ENCODE measurements around the gene HIVEP1.
"Not testable (repeated sequence)": the region's sequence is repeated elsewhere in the genome, so short reads cannot be mapped to it uniquely, and the experiment has no call there.

The HIVEP1 gene

GRCh38 chr6:12088531-12088930 is 76.4 kb downstream of the HIVEP1 start:
- DNase-seq = no peak

- DNase-seq = no peak
Measured at GRCh38 chr6:12090714-12091113, 78.6 kb downstream of the HIVEP1 start.

- DNase-seq = no peak
Measured at GRCh38 chr6:12092762-12093161, 80.7 kb downstream of the HIVEP1 start.

GRCh38 chr6:12094689-12095088 is 82.6 kb downstream of the HIVEP1 start:
- no peak for DNase-seq

GRCh38 chr6:12096342-12096741 is 84.2 kb downstream of the HIVEP1 start:
- DNase-seq = no peak

GRCh38 chr6:12097791-12098190 is 85.7 kb downstream of the HIVEP1 start:
- DNase-seq = no peak

- no peak for DNase-seq
Measured at GRCh38 chr6:12099623-12100338, 87.7 kb downstream of the HIVEP1 start.

- no peak for DNase-seq
Measured at GRCh38 chr6:12101048-12101447, 88.9 kb downstream of the HIVEP1 start.

- no peak for DNase-seq
Measured at GRCh38 chr6:12101653-12102312, 89.7 kb downstream of the HIVEP1 start.

GRCh38 chr6:12102350-12102749 is 90.2 kb downstream of the HIVEP1 start:
- no peak for DNase-seq

GRCh38 chr6:12103158-12103557 is 91.0 kb downstream of the HIVEP1 start:
- DNase-seq = no peak

GRCh38 chr6:12105271-12105670 is 93.2 kb downstream of the HIVEP1 start:
- no peak for DNase-seq

- not testable (repeated sequence) for DNase-seq
Measured at GRCh38 chr6:12108376-12108775, 96.3 kb downstream of the HIVEP1 start.

- no peak for DNase-seq
Measured at GRCh38 chr6:12110523-12111362, 98.6 kb downstream of the HIVEP1 start.

GRCh38 chr6:12111363-12111670 is 99.2 kb downstream of the HIVEP1 start:
- DNase-seq = no peak

- no peak for DNase-seq
Measured at GRCh38 chr6:12112540-12113189, 100.6 kb downstream of the HIVEP1 start.

- DNase-seq = no peak
Measured at GRCh38 chr6:12113190-12113577, 101.1 kb downstream of the HIVEP1 start.

GRCh38 chr6:12114055-12114503 is 102.0 kb downstream of the HIVEP1 start:
- DNase-seq = no peak

GRCh38 chr6:12115001-12115400 is 102.9 kb downstream of the HIVEP1 start:
- no peak for DNase-seq

GRCh38 chr6:12115492-12115891 is 103.4 kb downstream of the HIVEP1 start:
- no peak for DNase-seq

- no peak for DNase-seq
Measured at GRCh38 chr6:12116264-12116800, 104.2 kb downstream of the HIVEP1 start.

- DNase-seq = no peak
Measured at GRCh38 chr6:12116978-12117377, 104.9 kb downstream of the HIVEP1 start.

GRCh38 chr6:12118607-12119006 is 106.5 kb downstream of the HIVEP1 start:
- no peak for DNase-seq

All from right kidney (tissue), 1 donor.